DND-41 (cell line): ENCODE data around the gene TSPAN11.

Experiments used
- ATAC-seq: fragments of 200-7000 bp; cut with Tn5 transposase; 3 replicates; pipeline ENCODE4 v1.9.1; 2021; ENCODE audit warnings: low read depth; ENCODE audit not compliant: insufficient read depth
- DNase-seq: peaks from one replicate; pipeline ENCODE4 v3.0.0-alpha.2; 2020
- H2AFZ ChIP-seq: 2 replicates; pipeline ENCODE4 v1.6.0; 2012; ENCODE audit warnings: low read depth, low read length
- H3K27ac ChIP-seq: 2 replicates; pipeline ENCODE4 v1.5.1; 2012; ENCODE audit warnings: low read length, inconsistent platforms
- H3K27me3 ChIP-seq: fragments of 200-600 bp; sonication (generic); 2 replicates; pipeline ENCODE4 v1.6.0; 2012; ENCODE audit warnings: low read length, mild to moderate bottlenecking, inconsistent platforms; ENCODE audit not compliant: insufficient read depth, poor library complexity
- H3K36me3 ChIP-seq: 2 replicates; pipeline ENCODE4 v1.5.1; 2012; ENCODE audit warnings: low read length, inconsistent platforms; ENCODE audit not compliant: insufficient read depth
- H3K4me1 ChIP-seq: 2 replicates; pipeline ENCODE4 v1.5.1; 2012; ENCODE audit warnings: mild to moderate bottlenecking, low read length; ENCODE audit not compliant: insufficient read depth
- H3K4me2 ChIP-seq: 2 replicates; pipeline ENCODE4 v1.6.0; 2012; ENCODE audit warnings: mild to moderate bottlenecking, moderate library complexity, low read length, inconsistent platforms; ENCODE audit not compliant: insufficient read depth
- H3K4me3 ChIP-seq, 2 experiments: fragments of 200-600 bp in 1 of 2; shearing (Covaris generic) in 1 of 2; 2 replicates each; pipeline ENCODE4 v1.5.1; 2012 to 2016; ENCODE audit warnings: inconsistent platforms in 2 of 2, low read length in 2 of 2, mild to moderate bottlenecking in 2 of 2, low read depth in 1 of 2, moderate library complexity in 1 of 2
- H3K79me2 ChIP-seq: 2 replicates; pipeline ENCODE4 v1.6.0; 2012; ENCODE audit warnings: low read length, inconsistent platforms; ENCODE audit not compliant: insufficient read depth
- H3K9ac ChIP-seq: 2 replicates; pipeline ENCODE4 v1.6.0; 2012; ENCODE audit warnings: low read depth, mild to moderate bottlenecking, inconsistent platforms, low read length, moderate library complexity
- H3K9me3 ChIP-seq: 2 replicates; pipeline ENCODE4 v1.5.1; 2012; ENCODE audit warnings: low read length, moderate library complexity, mild to moderate bottlenecking, inconsistent platforms; ENCODE audit not compliant: insufficient read depth, severe bottlenecking
- H4K20me1 ChIP-seq: 2 replicates; pipeline ENCODE4 v1.6.0; 2012; ENCODE audit warnings: low read length; ENCODE audit not compliant: insufficient read depth
- CTCF ChIP-seq: IDR thresholded peaks from 2 replicates; pipeline ENCODE4 v1.5.1; 2012; ENCODE audit warnings: borderline replicate concordance, low read length, moderate library complexity, mild to moderate bottlenecking; ENCODE audit not compliant: poor library complexity, severe bottlenecking; ENCODE audit errors: extremely low read depth
- EZH2 ChIP-seq: IDR thresholded peaks from 3 replicates; pipeline ENCODE4 v1.6.1; 2012; ENCODE audit warnings: borderline replicate concordance, low read depth, mild to moderate bottlenecking, moderate library complexity, low read length, inconsistent platforms; ENCODE audit not compliant: severe bottlenecking

The TSPAN11 gene

GRCh38 chr12:30928356-30929244, 2.1 kb downstream of the TSPAN11 start:
- no peak for TF ChIP-seq CTCF
- TF ChIP-seq EZH2, result no peak
- no peak for DNase-seq
- no peak overlapping the region for H3K9ac ChIP-seq

GRCh38 chr12:30930238-30930637, 3.7 kb downstream of the TSPAN11 start:
- no peak overlapping the region for H2AFZ ChIP-seq
- no peaks in the 10 kb centered on the region for H3K4me1 ChIP-seq
- H3K4me3 ChIP-seq, result no peak overlapping the region
- H3K9me3 ChIP-seq, result no peaks in the 10 kb centered on the region
- no peaks in the 10 kb centered on the region for H3K36me3 ChIP-seq
- no peaks in the 10 kb centered on the region; the same call in 1 of the 2 replicates for H4K20me1 ChIP-seq
- TF ChIP-seq CTCF, result no peak
- TF ChIP-seq EZH2, result no peak
- no peak overlapping the region for H3K4me2 ChIP-seq
- H3K27me3 ChIP-seq, result peaks cover 21% of the 10 kb centered on the region
- DNase-seq, result no peak
- ATAC-seq, result no peak
- H3K27ac ChIP-seq, result no peak overlapping the region
- H3K79me2 ChIP-seq, result no peaks in the 10 kb centered on the region
- no peak overlapping the region for H3K9ac ChIP-seq

More at GRCh38 chr12:30928356-30929244, 2.1 kb downstream of the TSPAN11 start:
- Histone ChIP-seq H3K4me2 (no peak overlapping the region), H3K36me3 (no peaks in the 10 kb centered on the region), H3K9me3 (no peaks in the 10 kb centered on the region), H3K27me3 (peaks cover 21% of the 10 kb centered on the region), H3K4me3 (no peak overlapping the region), H3K27ac (no peak overlapping the region), H3K79me2 (no peaks in the 10 kb centered on the region), H4K20me1 (no peaks in the 10 kb centered on the region; the same call in 1 of the 2 replicates), H2AFZ (no peak overlapping the region), H3K4me1 (no peaks in the 10 kb centered on the region)
- no peak for ATAC-seq

GRCh38 chr12:30930641-30931040, 4.1 kb downstream of the TSPAN11 start:
- no peaks in the 10 kb centered on the region for H3K36me3 ChIP-seq
- ATAC-seq, result no peak
- H3K27ac ChIP-seq, result no peak overlapping the region
- H3K79me2 ChIP-seq, result no peaks in the 10 kb centered on the region
- H3K9ac ChIP-seq, result no peak overlapping the region
- no peaks in the 10 kb centered on the region for H3K9me3 ChIP-seq
- no peak overlapping the region for H2AFZ ChIP-seq
- H3K4me3 ChIP-seq, result no peak overlapping the region
- no peak for DNase-seq
- H3K27me3 ChIP-seq, result peaks cover 21% of the 10 kb centered on the region
- TF ChIP-seq CTCF (no peak), EZH2 (no peak)
- no peak overlapping the region for H3K4me2 ChIP-seq
- no peaks in the 10 kb centered on the region; the same call in 1 of the 2 replicates for H4K20me1 ChIP-seq
- H3K4me1 ChIP-seq, result no peaks in the 10 kb centered on the region
